IMR-90 (cell line): ENCODE results near the gene ABCC5. TPM values are rescaled to one million over a fixed set of nuclear protein-coding genes. Genes with fewer than 3 reads are reported as not detected.

Experiments used
- ATAC-seq: fragments of 200-7000 bp; cut with Tn5 transposase; 2 replicates; pipeline ENCODE4 v1.9.1; 2020; ENCODE audit warnings: low read depth, mild to moderate bottlenecking, moderate library complexity
- BruUV-seq: library from RNA; stranded (reverse); fragments of 400-500 nt; replicated peaks from 2 replicates; lab custom pipeline; 2021; lab: Mats Ljungman, UMichigan
- CTCF ChIA-PET: fragments of 300-600 bp; formaldehyde crosslinking; extraction: SDS; loops from one replicate; lab custom pipeline; 2021; ENCODE audit warnings: antibody characterized with exemption; lab: Yijun Ruan, JAX
- POLR2A ChIA-PET: fragments of 300-600 bp; sonication (Branson Sonifier 250); formaldehyde crosslinking; loops from one replicate; lab custom pipeline; 2022; ENCODE audit warnings: antibody characterized with exemption; ENCODE audit not compliant: unreplicated experiment; lab: Charles Lee
- DNase-seq: peaks from one replicate; pipeline ENCODE4 v3.0.0; 2013
- H2AFZ ChIP-seq: replicated peaks from 2 replicates; pipeline ENCODE3; 2013; ENCODE audit warnings: low read length, mild to moderate bottlenecking; ENCODE audit not compliant: poor library complexity
- H2AK5ac ChIP-seq: 2 replicates; pipeline ENCODE4 v1.6.1; 2013; ENCODE audit warnings: low read depth, low read length, inconsistent platforms
- H2AK9ac ChIP-seq: replicated peaks from 2 replicates; pipeline ENCODE3; 2013; ENCODE audit warnings: mild to moderate bottlenecking, low read depth, low read length, moderate library complexity; ENCODE audit not compliant: poor library complexity
- H2BK120ac ChIP-seq: 2 replicates; pipeline ENCODE4 v1.6.1; 2013; ENCODE audit warnings: low read depth, low read length, inconsistent platforms
- H2BK15ac ChIP-seq: 3 replicates; pipeline ENCODE4 v1.6.1; 2013; ENCODE audit warnings: low read depth, low read length, inconsistent platforms
- H2BK20ac ChIP-seq: 2 replicates; pipeline ENCODE4 v1.6.1; 2013; ENCODE audit warnings: low read depth, mild to moderate bottlenecking, inconsistent platforms, low read length, moderate library complexity
- H2BK5ac ChIP-seq: 2 replicates; pipeline ENCODE4 v1.6.1; 2013; ENCODE audit warnings: mild to moderate bottlenecking, low read depth, low read length, inconsistent platforms; ENCODE audit not compliant: poor library complexity, severe bottlenecking
- H3K14ac ChIP-seq: replicated peaks from 2 replicates; pipeline ENCODE4 v1.6.1; 2013; ENCODE audit warnings: low read depth, low read length, inconsistent platforms
- H3K18ac ChIP-seq: 2 replicates; pipeline ENCODE4 v1.6.1; 2013; ENCODE audit warnings: low read depth, low read length, control low read depth
- H3K23ac ChIP-seq: 2 replicates; pipeline ENCODE4 v1.6.1; 2013; ENCODE audit warnings: low read depth, low read length, inconsistent platforms
- H3K27ac ChIP-seq: 2 replicates; pipeline ENCODE4 v1.5.1; 2013; ENCODE audit warnings: mild to moderate bottlenecking, control low read depth, low read length; ENCODE audit not compliant: insufficient read depth
- H3K27me3 ChIP-seq: 2 replicates; pipeline ENCODE4 v1.6.1; 2013; ENCODE audit warnings: low read length; ENCODE audit not compliant: control insufficient read depth, insufficient read depth
- H3K36me3 ChIP-seq: 2 replicates; pipeline ENCODE4 v1.6.1; 2013; ENCODE audit warnings: low read length, mixed read lengths; ENCODE audit not compliant: control insufficient read depth, insufficient read depth
- H3K4ac ChIP-seq: 2 replicates; pipeline ENCODE4 v1.6.1; 2013; ENCODE audit warnings: low read depth, low read length, inconsistent platforms
- H3K4me1 ChIP-seq: 2 replicates; pipeline ENCODE4 v1.6.1; 2013; ENCODE audit warnings: low read length, mixed read lengths; ENCODE audit not compliant: control insufficient read depth, insufficient read depth
- H3K4me2 ChIP-seq: 2 replicates; pipeline ENCODE4 v1.6.1; 2013; ENCODE audit warnings: low read depth, mild to moderate bottlenecking, control low read depth, low read length, moderate library complexity
- H3K4me3 ChIP-seq: 2 replicates; pipeline ENCODE4 v1.5.1; 2013; ENCODE audit warnings: low read depth, mild to moderate bottlenecking, control low read depth, low read length, moderate library complexity; ENCODE audit not compliant: insufficient read depth
- H3K56ac ChIP-seq: 2 replicates; pipeline ENCODE4 v1.6.1; 2013; ENCODE audit warnings: low read length, inconsistent platforms; ENCODE audit not compliant: insufficient read depth; ENCODE audit errors: extremely low read depth
- H3K79me1 ChIP-seq, 2 experiments: 2 replicates each; pipeline ENCODE4 v1.6.1; 2013; ENCODE audit warnings: low read length in 2 of 2, inconsistent platforms in 1 of 2, low read depth in 1 of 2
- H3K9ac ChIP-seq: 2 replicates; pipeline ENCODE4 v1.6.1; 2013; ENCODE audit warnings: low read depth, low read length, control low read depth
- H3K9me1 ChIP-seq: 2 replicates; pipeline ENCODE4 v1.6.1; 2013; ENCODE audit warnings: low read length, inconsistent platforms; ENCODE audit not compliant: insufficient read depth
- H3K9me3 ChIP-seq: 2 replicates; pipeline ENCODE4 v1.6.1; 2013; ENCODE audit warnings: low read length; ENCODE audit not compliant: control insufficient read depth, insufficient read depth
- H4K20me1 ChIP-seq: 2 replicates; pipeline ENCODE4 v1.6.1; 2013; ENCODE audit warnings: low read length, inconsistent platforms; ENCODE audit not compliant: insufficient read depth
- H4K5ac ChIP-seq: 2 replicates; pipeline ENCODE4 v1.6.1; 2013; ENCODE audit warnings: mild to moderate bottlenecking, low read depth, low read length, control low read depth
- H4K8ac ChIP-seq, 2 experiments: 2 replicates each; pipeline ENCODE4 v1.6.1; 2013; ENCODE audit warnings: low read depth in 2 of 2, low read length in 2 of 2, control low read depth in 1 of 2, inconsistent platforms in 1 of 2
- H4K91ac ChIP-seq: 2 replicates; pipeline ENCODE4 v1.6.1; 2013; ENCODE audit warnings: low read depth, low read length, inconsistent platforms; ENCODE audit not compliant: insufficient read depth
- BHLHE40 ChIP-seq: fragments of 150-350 bp; IDR thresholded peaks from 2 replicates; pipeline ENCODE4 v1.6.1; 2016; ENCODE audit warnings: mild to moderate bottlenecking, low read depth, low read length
- CEBPB ChIP-seq: IDR thresholded peaks from 2 replicates; pipeline ENCODE4 v1.6.1; 2012; ENCODE audit warnings: low read depth, low read length, improper control_type of control experiment
- CHD1 ChIP-seq: IDR thresholded peaks from 2 replicates; pipeline ENCODE4 v1.6.1; 2012; ENCODE audit warnings: low read depth, low read length, improper control_type of control experiment
- FOS ChIP-seq: fragments of 150-350 bp; IDR thresholded peaks from 2 replicates; pipeline ENCODE4 v1.6.1; 2016; ENCODE audit warnings: low read depth, low read length
- MAFK ChIP-seq: IDR thresholded peaks from 2 replicates; pipeline ENCODE4 v1.6.1; 2012; ENCODE audit warnings: low read depth, low read length, improper control_type of control experiment
- MAZ ChIP-seq: IDR thresholded peaks from 2 replicates; pipeline ENCODE4 v1.6.1; 2012; ENCODE audit warnings: low read depth, mild to moderate bottlenecking, low read length, improper control_type of control experiment, moderate library complexity, borderline replicate concordance
- MXI1 ChIP-seq: IDR thresholded peaks from 2 replicates; pipeline ENCODE4 v1.6.1; 2012; ENCODE audit warnings: low read depth, mild to moderate bottlenecking, low read length, moderate library complexity, borderline replicate concordance
- NFE2L2 ChIP-seq: fragments of 150-350 bp; IDR thresholded peaks from 2 replicates; pipeline ENCODE4 v1.6.1; 2016; ENCODE audit warnings: low read depth, mild to moderate bottlenecking, low read length
- POLR2A ChIP-seq: IDR thresholded peaks from 2 replicates; pipeline ENCODE4 v1.6.1; 2012; ENCODE audit warnings: mild to moderate bottlenecking, low read depth, low read length
- RAD21 ChIP-seq: IDR thresholded peaks from 2 replicates; pipeline ENCODE4 v1.6.1; 2012; ENCODE audit warnings: low read length, improper control_type of control experiment
- RCOR1 ChIP-seq: IDR thresholded peaks from 2 replicates; pipeline ENCODE4 v1.6.1; 2012; ENCODE audit warnings: mild to moderate bottlenecking, low read length, improper control_type of control experiment; ENCODE audit not compliant: insufficient replicate concordance
- RFX5 ChIP-seq: IDR thresholded peaks from 2 replicates; pipeline ENCODE4 v1.8.0; 2012; ENCODE audit warnings: low read depth, mild to moderate bottlenecking, low read length, moderate library complexity
- SMC3 ChIP-seq: fragments of 150-350 bp; IDR thresholded peaks from 2 replicates; pipeline ENCODE4 v1.6.1; 2016; ENCODE audit warnings: low read depth, mild to moderate bottlenecking, antibody characterized with exemption, low read length, moderate library complexity
- WGBS, 2 experiments: methylation state at CpG; one replicate each; pipeline versions ENCODE4 v1.1.5 to v1.1.7; 2013; ENCODE audit warnings: missing lambda C conversion rate in 2 of 2; ENCODE audit not compliant: insufficient read length in 1 of 2; ENCODE audit errors: extremely low coverage in 2 of 2; 5-methylcytosine and 5-hydroxymethylcytosine counted together
- dilution Hi-C: fragments of 300-500 bp; cut with HindIII; formaldehyde crosslinking; loops from one replicate; pipeline ENCODE4 v1.14.3; 2018; ENCODE audit warnings: low sequenced_read_pairs; ENCODE audit not compliant: unreplicated experiment
- in situ Hi-C: fragments of 300-500 bp; cut with MboI; formaldehyde crosslinking; loops from 3 replicates; pipeline ENCODE4 v1.14.3; 2019; ENCODE audit warnings: low sequenced_read_pairs, inconsistent platforms, mixed read lengths
- intact Hi-C: fragments of 100-400 bp; cut with micrococcal nuclease; formaldehyde crosslinking; loops from 2 replicates; pipeline ENCODE4 v1.10.0; 2022
- polyA plus RNA-seq, 3 experiments: library from polyadenylated mRNA; depleted of rRNA; stranded (reverse); fragments of >200 nt; gene quantifications; 2 replicates each; pipeline ENCODE4 v1.2.3, GENCODE V29; 2012; ENCODE audit warnings: low replicate concordance in 1 of 3
- total RNA-seq: library from RNA; depleted of rRNA; stranded (reverse); fragments of >200 nt; gene quantifications from 2 replicates; pipeline ENCODE4 v1.2.3, GENCODE V29; 2012
- TF ChIP-seq, protein P1 (sequence below): fragments of 150-350 bp; IDR thresholded peaks from 2 replicates; pipeline ENCODE4 v1.6.1; 2017; ENCODE audit warnings: mild to moderate bottlenecking, antibody characterized with exemption, low read length, low read depth
- TF ChIP-seq, protein P2 (sequence below): conservative IDR thresholded peaks from 2 replicates; pipeline ENCODE4 v1.5.1; 2012; ENCODE audit warnings: mild to moderate bottlenecking, low read depth, low read length, improper control_type of control experiment
- TF ChIP-seq, protein P3 (sequence below): fragments of 150-350 bp; IDR thresholded peaks from 2 replicates; pipeline ENCODE4 v1.6.1; 2016; ENCODE audit warnings: low read depth, mild to moderate bottlenecking, low read length, moderate library complexity, borderline replicate concordance

Gene ABCC5
- total and polyA plus RNA-seq, 2 of the 4 experiments (the other 2 are of a cell fraction), result 8.4 to 17.7 TPM

DNA sequence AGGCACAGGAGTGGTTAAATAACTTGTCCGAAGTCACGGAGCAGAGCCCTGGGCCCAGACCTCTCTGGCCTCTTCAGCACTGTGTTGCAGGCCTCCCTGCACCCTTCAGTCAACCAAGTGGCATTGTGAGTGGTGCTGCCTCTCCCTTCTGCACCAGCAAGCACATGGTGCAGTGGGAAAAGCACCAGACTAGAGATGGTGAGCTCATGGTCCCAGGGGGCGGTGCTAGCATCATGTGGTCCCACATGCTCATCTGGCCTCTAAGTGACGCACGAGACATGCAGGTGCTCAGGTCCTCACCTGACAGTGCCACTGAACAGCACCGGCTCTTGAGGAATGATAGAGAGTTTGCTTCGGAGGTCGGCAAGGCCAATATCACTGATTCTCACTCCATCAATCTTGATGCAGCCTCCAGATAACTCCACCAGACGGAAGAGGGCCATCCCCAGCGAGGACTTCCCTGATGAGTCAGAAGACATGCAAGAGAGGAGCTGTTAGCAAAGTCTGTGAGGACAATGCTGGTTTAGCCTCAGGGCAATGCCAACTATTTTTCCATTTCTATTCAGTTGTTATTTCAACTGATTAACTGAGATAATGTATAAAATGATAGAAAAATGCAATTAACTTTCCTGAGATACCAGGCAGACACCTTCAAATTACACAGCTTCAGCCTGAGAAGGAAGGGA is 79.9 kb downstream of the ABCC5 start:
- no peak overlapping the region for H4K91ac ChIP-seq
- H3K4me3 ChIP-seq, result no peak overlapping the region
- no peak overlapping the region for H2BK20ac ChIP-seq
- no peak overlapping the region for H3K27ac ChIP-seq
- dilution Hi-C loops, result no loop called here
- peaks cover 9% of the 10 kb centered on the region; the same call in 1 of the 2 replicates for H3K9me1 ChIP-seq
- no peak overlapping the region for H2BK120ac ChIP-seq
- in situ Hi-C loops, result no loop called here
- no peak for DNase-seq
- intact Hi-C loops, result no loop called here
- H2AK9ac ChIP-seq, result no peak overlapping the region
- H3K56ac ChIP-seq, result no peak overlapping the region
- H3K4me1 ChIP-seq, result no peaks in the 10 kb centered on the region; the same call in 1 of the 2 replicates
- no peak overlapping the region for H2AK5ac ChIP-seq
- H3K36me3 ChIP-seq, result peaks cover 31% of the 10 kb centered on the region
- no peak overlapping the region for H3K18ac ChIP-seq
- no peak overlapping the region for H3K4ac ChIP-seq
- no peaks in the 10 kb centered on the region for H3K79me1 ChIP-seq
- no peaks in the 10 kb centered on the region for H3K9me3 ChIP-seq
- WGBS, 2 experiments, result no CpG with 5 or more reads among the region's 10 CpGs
- ChIA-PET CTCF (interaction anchor here (0.6 kb wide), 1 partner anchor 29 kb away, joined by 3 read pairs; no protein-coding TSS in a partner anchor), POLR2A (no interaction called here)
- H3K9ac ChIP-seq, result no peak overlapping the region
- TF ChIP-seq POLR2A (no peak), CEBPB (no peak), MXI1 (no peak), MAZ (no peak), SMC3 (no peak), BHLHE40 (no peak), CHD1 (no peak), NFE2L2 (no peak), RAD21 (no peak), RFX5 (no peak), MAFK (no peak), RCOR1 (no peak), FOS (no peak)
- TF ChIP-seq, protein P1, sequence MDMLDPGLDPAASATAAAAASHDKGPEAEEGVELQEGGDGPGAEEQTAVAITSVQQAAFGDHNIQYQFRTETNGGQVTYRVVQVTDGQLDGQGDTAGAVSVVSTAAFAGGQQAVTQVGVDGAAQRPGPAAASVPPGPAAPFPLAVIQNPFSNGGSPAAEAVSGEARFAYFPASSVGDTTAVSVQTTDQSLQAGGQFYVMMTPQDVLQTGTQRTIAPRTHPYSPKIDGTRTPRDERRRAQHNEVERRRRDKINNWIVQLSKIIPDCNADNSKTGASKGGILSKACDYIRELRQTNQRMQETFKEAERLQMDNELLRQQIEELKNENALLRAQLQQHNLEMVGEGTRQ, result no peak
- TF ChIP-seq, protein P2, sequence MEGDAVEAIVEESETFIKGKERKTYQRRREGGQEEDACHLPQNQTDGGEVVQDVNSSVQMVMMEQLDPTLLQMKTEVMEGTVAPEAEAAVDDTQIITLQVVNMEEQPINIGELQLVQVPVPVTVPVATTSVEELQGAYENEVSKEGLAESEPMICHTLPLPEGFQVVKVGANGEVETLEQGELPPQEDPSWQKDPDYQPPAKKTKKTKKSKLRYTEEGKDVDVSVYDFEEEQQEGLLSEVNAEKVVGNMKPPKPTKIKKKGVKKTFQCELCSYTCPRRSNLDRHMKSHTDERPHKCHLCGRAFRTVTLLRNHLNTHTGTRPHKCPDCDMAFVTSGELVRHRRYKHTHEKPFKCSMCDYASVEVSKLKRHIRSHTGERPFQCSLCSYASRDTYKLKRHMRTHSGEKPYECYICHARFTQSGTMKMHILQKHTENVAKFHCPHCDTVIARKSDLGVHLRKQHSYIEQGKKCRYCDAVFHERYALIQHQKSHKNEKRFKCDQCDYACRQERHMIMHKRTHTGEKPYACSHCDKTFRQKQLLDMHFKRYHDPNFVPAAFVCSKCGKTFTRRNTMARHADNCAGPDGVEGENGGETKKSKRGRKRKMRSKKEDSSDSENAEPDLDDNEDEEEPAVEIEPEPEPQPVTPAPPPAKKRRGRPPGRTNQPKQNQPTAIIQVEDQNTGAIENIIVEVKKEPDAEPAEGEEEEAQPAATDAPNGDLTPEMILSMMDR, result no peak
- TF ChIP-seq, protein P3, sequence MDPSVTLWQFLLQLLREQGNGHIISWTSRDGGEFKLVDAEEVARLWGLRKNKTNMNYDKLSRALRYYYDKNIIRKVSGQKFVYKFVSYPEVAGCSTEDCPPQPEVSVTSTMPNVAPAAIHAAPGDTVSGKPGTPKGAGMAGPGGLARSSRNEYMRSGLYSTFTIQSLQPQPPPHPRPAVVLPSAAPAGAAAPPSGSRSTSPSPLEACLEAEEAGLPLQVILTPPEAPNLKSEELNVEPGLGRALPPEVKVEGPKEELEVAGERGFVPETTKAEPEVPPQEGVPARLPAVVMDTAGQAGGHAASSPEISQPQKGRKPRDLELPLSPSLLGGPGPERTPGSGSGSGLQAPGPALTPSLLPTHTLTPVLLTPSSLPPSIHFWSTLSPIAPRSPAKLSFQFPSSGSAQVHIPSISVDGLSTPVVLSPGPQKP, result no peak
- no peak overlapping the region for H4K8ac ChIP-seq
- H4K5ac ChIP-seq, result no peak overlapping the region
- no peak overlapping the region for H2BK5ac ChIP-seq
- H3K23ac ChIP-seq, result no peak overlapping the region
- H3K27me3 ChIP-seq, result no peaks in the 10 kb centered on the region
- BruUV-seq, result no TSS peak
- H3K14ac ChIP-seq, result no peak overlapping the region
- H3K4me2 ChIP-seq, result no peak overlapping the region
- no peaks in the 10 kb centered on the region for H4K20me1 ChIP-seq
- no peak for ATAC-seq
- H2BK15ac ChIP-seq, result no peak overlapping the region
- H2AFZ ChIP-seq, result no peak overlapping the region
